GM12872 (cell line): Measurements from ENCODE around the gene URB1.

Source experiments
- CTCF ChIP-seq: IDR thresholded peaks from 3 replicates; pipeline ENCODE4 v1.5.1; 2011; ENCODE audit warnings: low read depth, mild to moderate bottlenecking, low read length, moderate library complexity; ENCODE audit not compliant: insufficient read depth

URB1 gene

GRCh38 chr21:32392880-32393676, at the start of gene URB1:
Gene URB1, minus strand, starts transcription at chr21:32393012. Its CDS starts 102 bp downstream, at chr21:32392910.
- 0 out of 3 replicates have a peak, but pooled peaks have one; percentile 4 for TF ChIP-seq CTCF

- TF ChIP-seq CTCF, result no peak
Measured at GRCh38 chr21:32437729-32438128, 44.9 kb upstream of the URB1 start.

GRCh38 chr21:32427958-32428623, 35.3 kb upstream of the URB1 start:
- TF ChIP-seq CTCF, result no peak

- no peak for TF ChIP-seq CTCF
Measured at GRCh38 chr21:32426592-32427051, 33.8 kb upstream of the URB1 start.

GRCh38 chr21:32426066-32426465, 33.3 kb upstream of the URB1 start:
- no peak for TF ChIP-seq CTCF

- TF ChIP-seq CTCF, result no peak
Measured at GRCh38 chr21:32425628-32426027, 32.8 kb upstream of the URB1 start.

GRCh38 chr21:32424674-32425073, 31.9 kb upstream of the URB1 start:
- TF ChIP-seq CTCF, result no peak
